Natural killer cell (primary cell): Measurements from ENCODE around the gene ADCY4. TPM values are rescaled to one million over a fixed set of nuclear protein-coding genes. Genes with fewer than 3 reads are reported as not detected.

ENCODE experiments used
- ATAC-seq, 3 donors: fragments of 150-1000 bp in 2 of 3; fragments of 200-7000 bp in 1 of 3; cut with Tn5 transposase; 1 replicate in 1 of 3; 2 replicates in 2 of 3; pipeline ENCODE4 v1.10.0; 2021; ENCODE audit warnings: mild to moderate bottlenecking in 2 of 3, moderate library complexity in 2 of 3
- DNase-seq, 2 donors: peaks; one replicate each; pipeline versions ENCODE4 v3.0.0 to v3.0.0-alpha.2; 2013 to 2021; ENCODE audit warnings: mixed read lengths in 1 of 2
- H3K27ac ChIP-seq: one replicate; pipeline ENCODE4 v1.5.1; 2013; ENCODE audit warnings: mild to moderate bottlenecking, low read length
- H3K27me3 ChIP-seq: one replicate; pipeline ENCODE4 v1.6.1; 2013; ENCODE audit warnings: low read length; ENCODE audit not compliant: control insufficient read depth, insufficient read depth
- H3K36me3 ChIP-seq: one replicate; pipeline ENCODE4 v1.6.1; 2013; ENCODE audit warnings: low read length; ENCODE audit not compliant: control insufficient read depth, insufficient read depth
- H3K4me1 ChIP-seq: one replicate; pipeline ENCODE4 v1.6.1; 2013; ENCODE audit warnings: low read length; ENCODE audit not compliant: control insufficient read depth, insufficient read depth
- H3K4me3 ChIP-seq: one replicate; pipeline ENCODE4 v1.5.1; 2013; ENCODE audit warnings: low read length
- H3K9me3 ChIP-seq: one replicate; pipeline ENCODE4 v1.6.1; 2013; ENCODE audit warnings: low read length; ENCODE audit not compliant: control insufficient read depth, insufficient read depth
- H3K27ac Mint-ChIP-seq, 2 donors: one replicate each; pipeline ENCODE4 v1.8.0; 2022; ENCODE audit warnings: mild to moderate bottlenecking in 2 of 2, mixed read lengths in 2 of 2, moderate library complexity in 1 of 2
- H3K27me3 Mint-ChIP-seq, 2 donors: one replicate each; pipeline ENCODE4 v1.8.0; 2022; ENCODE audit warnings: low read depth in 2 of 2, mixed read lengths in 2 of 2
- H3K36me3 Mint-ChIP-seq: one replicate; pipeline ENCODE4 v1.8.0; 2022; ENCODE audit warnings: mixed read lengths
- H3K4me1 Mint-ChIP-seq, 2 donors: one replicate each; pipeline ENCODE4 v1.8.0; 2022; ENCODE audit warnings: mixed read lengths in 2 of 2
- H3K4me3 Mint-ChIP-seq: one replicate; pipeline ENCODE4 v1.8.0; 2022; ENCODE audit warnings: mild to moderate bottlenecking, moderate library complexity, mixed read lengths
- H3K9me3 Mint-ChIP-seq, 2 donors: one replicate each; pipeline ENCODE4 v1.8.0; 2022; ENCODE audit warnings: mixed read lengths in 2 of 2
- WGBS: methylation state at CpG from one replicate; pipeline ENCODE4 v1.1.7; 2013; ENCODE audit warnings: missing lambda C conversion rate; ENCODE audit not compliant: insufficient coverage; 5-methylcytosine and 5-hydroxymethylcytosine counted together
- intact Hi-C: fragments of 100-400 bp; cut with micrococcal nuclease; formaldehyde crosslinking; loops from one replicate; pipeline ENCODE4 v1.14.2; 2022
- total RNA-seq, 4 donors: library from RNA; stranded (reverse); fragments of 120-200 nt in 1 of 4; gene quantifications; one replicate each; pipeline versions ENCODE4 v1.2.3 to v1.2.4, GENCODE V29; 2013 to 2022
- TF ChIP-seq, protein P1 (sequence below): fragments of 200-600 bp; IDR thresholded peaks from one replicate; pipeline ENCODE4 v1.8.0; 2022; ENCODE audit warnings: antibody characterized with exemption

Gene ADCY4
- total RNA-seq: 10 to 100 TPM in 2 of 3 donors, 1 to 10 TPM in 1; 9.8 to 17.6 (median 11.3) TPM
- total RNA-seq (2013): 1.8 TPM

DNA sequence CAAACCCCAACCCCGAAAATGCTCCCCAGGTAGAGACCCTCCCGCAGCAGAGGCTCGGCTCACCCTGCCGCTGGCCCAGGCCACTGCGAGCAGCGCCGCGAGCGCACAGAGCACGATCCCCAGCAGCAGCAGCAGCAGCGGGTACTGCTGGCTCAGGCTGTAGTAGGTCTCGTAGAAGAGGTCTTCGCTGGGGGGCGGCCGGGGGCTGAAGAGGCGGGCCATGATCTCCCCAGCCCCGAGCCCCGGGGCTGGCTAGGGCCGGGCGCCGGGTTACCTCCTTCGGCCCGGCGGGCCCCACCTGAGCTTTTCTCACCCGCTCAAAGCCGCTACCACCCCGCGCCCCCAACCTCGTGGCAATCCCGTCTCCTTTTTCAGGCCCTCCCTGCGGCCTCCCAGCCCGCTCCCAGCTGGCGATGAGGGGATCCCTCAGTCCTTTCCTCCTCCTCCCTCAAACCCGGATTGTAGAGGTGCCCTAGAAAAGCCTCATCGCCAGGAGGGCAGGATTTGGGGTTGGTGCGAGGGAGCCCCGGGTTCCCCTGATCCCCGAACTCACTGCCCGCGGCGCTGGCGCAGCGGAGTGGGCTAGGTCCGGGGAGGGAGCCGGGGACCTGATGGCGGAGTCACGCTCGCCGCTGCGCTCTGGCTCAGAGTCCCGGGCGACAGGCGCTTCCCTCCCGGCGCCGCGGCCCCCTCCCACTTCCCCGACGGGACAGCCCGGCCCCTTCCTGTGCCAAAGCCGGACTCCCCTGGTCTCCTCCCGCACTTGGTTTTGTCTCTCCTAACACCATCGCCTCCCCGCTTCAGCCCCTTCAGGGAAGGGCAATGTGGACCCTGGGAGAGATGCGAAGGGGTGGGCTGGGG, at the start of gene ADCY4:
ADCY4 (minus strand) TSS at position 641 of the 861 bp plus-strand sequence; CDS start at position 222, 419 bp downstream.
- H3K9me3 ChIP-seq: no peaks in the 10 kb centered on the region
- H3K27ac Mint-ChIP-seq: peak within 1 kb of the TSS in 1 of 2 donors; percentile 33
- TF ChIP-seq, protein P1, sequence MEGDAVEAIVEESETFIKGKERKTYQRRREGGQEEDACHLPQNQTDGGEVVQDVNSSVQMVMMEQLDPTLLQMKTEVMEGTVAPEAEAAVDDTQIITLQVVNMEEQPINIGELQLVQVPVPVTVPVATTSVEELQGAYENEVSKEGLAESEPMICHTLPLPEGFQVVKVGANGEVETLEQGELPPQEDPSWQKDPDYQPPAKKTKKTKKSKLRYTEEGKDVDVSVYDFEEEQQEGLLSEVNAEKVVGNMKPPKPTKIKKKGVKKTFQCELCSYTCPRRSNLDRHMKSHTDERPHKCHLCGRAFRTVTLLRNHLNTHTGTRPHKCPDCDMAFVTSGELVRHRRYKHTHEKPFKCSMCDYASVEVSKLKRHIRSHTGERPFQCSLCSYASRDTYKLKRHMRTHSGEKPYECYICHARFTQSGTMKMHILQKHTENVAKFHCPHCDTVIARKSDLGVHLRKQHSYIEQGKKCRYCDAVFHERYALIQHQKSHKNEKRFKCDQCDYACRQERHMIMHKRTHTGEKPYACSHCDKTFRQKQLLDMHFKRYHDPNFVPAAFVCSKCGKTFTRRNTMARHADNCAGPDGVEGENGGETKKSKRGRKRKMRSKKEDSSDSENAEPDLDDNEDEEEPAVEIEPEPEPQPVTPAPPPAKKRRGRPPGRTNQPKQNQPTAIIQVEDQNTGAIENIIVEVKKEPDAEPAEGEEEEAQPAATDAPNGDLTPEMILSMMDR: no peak
- peaks cover 14 to 16% of the 10 kb centered on the region in 2 donors for H3K27me3 Mint-ChIP-seq
- peaks cover 70 to 83% of the 10 kb centered on the region in 2 donors for H3K4me1 Mint-ChIP-seq
- H3K27ac ChIP-seq: no peak within 1 kb of the TSS
- H3K4me3 ChIP-seq: no peak within 1 kb of the TSS
- peaks cover 15% of the 10 kb centered on the region for H3K27me3 ChIP-seq
- H3K4me3 Mint-ChIP-seq: peak within 1 kb of the TSS; percentile 47
- peaks cover 76% of the 10 kb centered on the region for H3K4me1 ChIP-seq
- H3K36me3 ChIP-seq: peaks cover 18% of the 10 kb centered on the region
- H3K9me3 Mint-ChIP-seq: no peaks in the 10 kb centered on the region
- intact Hi-C loops: loop anchor here (5.0 to 10.0 kb wide), 3 partner anchors 33 to 820 kb away; partner anchors contain the start of gene NFATC4
- 6% methylated on average over 65 of the region's 65 CpGs for WGBS
- no peak for ATAC-seq
- DNase-seq: peak in 1 of 2 donors; percentile 60
- peaks cover 9% of the 10 kb centered on the region for H3K36me3 Mint-ChIP-seq

DNA sequence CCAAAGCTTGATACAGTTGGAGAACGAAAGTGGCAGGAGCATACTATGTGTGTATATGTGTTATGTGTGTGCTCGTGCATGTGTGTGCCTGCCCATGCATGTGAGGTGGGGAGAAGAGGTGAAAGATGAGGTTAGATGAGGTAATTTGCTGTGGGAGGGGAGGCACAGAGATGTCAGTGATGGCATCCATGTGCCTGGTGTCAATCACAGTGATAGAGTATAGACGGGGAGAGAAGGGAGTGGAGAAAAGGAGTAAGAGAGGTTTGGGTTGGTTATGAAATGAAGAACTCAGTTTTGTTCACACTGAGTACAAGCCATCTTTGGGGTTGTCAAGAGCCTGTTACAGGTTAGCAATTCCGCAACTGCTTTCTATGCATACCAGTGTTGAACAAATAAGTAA, 49.3 kb upstream of the ADCY4 start:
- Histone ChIP-seq H3K4me3 (no peak overlapping the region), H3K4me1 (no peaks in the 10 kb centered on the region), H3K36me3 (no peaks in the 10 kb centered on the region), H3K9me3 (no peaks in the 10 kb centered on the region), H3K27ac (no peak overlapping the region), H3K27me3 (no peaks in the 10 kb centered on the region)
- Mint-ChIP-seq H3K4me1 (no peaks in the 10 kb centered on the region), H3K27ac (no peak overlapping the region), H3K4me3 (no peak overlapping the region), H3K27me3 (peaks cover 19 to 24% of the 10 kb centered on the region in 2 donors), H3K36me3 (no peaks in the 10 kb centered on the region), H3K9me3 (no peaks in the 10 kb centered on the region)
- TF ChIP-seq, protein P1: no peak
- no peak for DNase-seq
- intact Hi-C loops: no loop called here
- ATAC-seq: no peak
- 89% methylated on average over 4 of the region's 4 CpGs for WGBS

DNA sequence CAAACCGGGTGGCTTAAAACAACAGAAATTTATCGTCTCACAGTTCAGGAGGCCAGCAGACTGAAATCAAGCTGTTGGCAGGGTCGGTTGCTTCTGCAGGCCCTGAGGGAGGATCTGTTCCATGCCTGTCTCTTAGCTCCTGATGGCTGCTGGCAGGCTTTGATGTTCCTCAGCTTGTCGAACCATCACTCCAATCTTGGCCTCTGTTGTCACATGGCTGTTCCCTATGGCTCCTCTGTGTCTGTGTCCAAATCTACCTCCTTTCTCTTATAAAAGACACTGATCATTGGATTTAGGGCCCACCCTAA, 47.1 kb upstream of the ADCY4 start:
- Histone ChIP-seq H3K27ac (no peak overlapping the region), H3K36me3 (no peaks in the 10 kb centered on the region), H3K4me3 (no peak overlapping the region), H3K27me3 (no peaks in the 10 kb centered on the region), H3K4me1 (no peaks in the 10 kb centered on the region), H3K9me3 (no peaks in the 10 kb centered on the region)
- Mint-ChIP-seq H3K27me3 (peaks cover 12 to 16% of the 10 kb centered on the region in 2 donors), H3K4me3 (no peak overlapping the region), H3K4me1 (no peaks in the 10 kb centered on the region), H3K27ac (no peak overlapping the region), H3K36me3 (no peaks in the 10 kb centered on the region), H3K9me3 (no peaks in the 10 kb centered on the region)
- ATAC-seq: no peak
- WGBS: 90% methylated on average over 4 of the region's 4 CpGs
- no peak for DNase-seq
- intact Hi-C loops: no loop called here
- TF ChIP-seq, protein P1: no peak
